ENCODE results near the gene KLHL29.

Gene KLHL29

GRCh38 chr2:23393722-23394121 lies 8.7 kb downstream of the KLHL29 start:
- no peak overlapping the region for H3K4me3 ChIP-seq (ENCODE audit: low read depth, low read length)
- TF ChIP-seq CTCF (IDR thresholded peaks at IDR 0.05; ENCODE audit: borderline replicate concordance, insufficient read depth, low read depth, low read length), result no peak

GRCh38 chr2:23394700-23395099 lies 9.7 kb downstream of the KLHL29 start:
- no peak overlapping the region for H3K4me3 ChIP-seq (ENCODE audit: low read depth, low read length)
- no peak for TF ChIP-seq CTCF (IDR thresholded peaks at IDR 0.05; ENCODE audit: borderline replicate concordance, insufficient read depth, low read depth, low read length)

GRCh38 chr2:23397478-23397877 lies 12.5 kb downstream of the KLHL29 start:
- no peak overlapping the region for H3K4me3 ChIP-seq (ENCODE audit: low read depth, low read length)
- TF ChIP-seq CTCF (IDR thresholded peaks at IDR 0.05; ENCODE audit: borderline replicate concordance, insufficient read depth, low read depth, low read length), result no peak

- H3K4me3 ChIP-seq (ENCODE audit: low read depth, low read length), result no peak overlapping the region
- peak; percentile 46; the same call in 1 of the 2 replicates for TF ChIP-seq CTCF (IDR thresholded peaks at IDR 0.05; ENCODE audit: borderline replicate concordance, insufficient read depth, low read depth, low read length)
These were observed 14.8 kb downstream of the KLHL29 start for GRCh38 chr2:23399674-23400261.

GRCh38 chr2:23400703-23401102 lies 15.7 kb downstream of the KLHL29 start:
- TF ChIP-seq CTCF (IDR thresholded peaks at IDR 0.05; ENCODE audit: borderline replicate concordance, insufficient read depth, low read depth, low read length), result no peak
- no peak overlapping the region for H3K4me3 ChIP-seq (ENCODE audit: low read depth, low read length)

GRCh38 chr2:23401427-23402204 lies 16.6 kb downstream of the KLHL29 start:
- H3K4me3 ChIP-seq (ENCODE audit: low read depth, low read length), result no peak overlapping the region
- TF ChIP-seq CTCF (IDR thresholded peaks at IDR 0.05; ENCODE audit: borderline replicate concordance, insufficient read depth, low read depth, low read length), result no peak

GRCh38 chr2:23402205-23402740 lies 17.3 kb downstream of the KLHL29 start:
- no peak for TF ChIP-seq CTCF (IDR thresholded peaks at IDR 0.05; ENCODE audit: borderline replicate concordance, insufficient read depth, low read depth, low read length)
- no peak overlapping the region for H3K4me3 ChIP-seq (ENCODE audit: low read depth, low read length)
